HG03460 (cell line): Measurements from ENCODE around the gene C17orf75.
"Not testable (repeated sequence)": the region's sequence is repeated elsewhere in the genome, so short reads cannot be mapped to it uniquely, and the experiment has no call there.

Experiments used
- ATAC-seq: cut with Tn5 transposase; IDR thresholded peaks from one replicate; pipeline ENCODE4 v1.9.1; 2021; ENCODE audit not compliant: unreplicated experiment

Gene C17orf75, protein sequence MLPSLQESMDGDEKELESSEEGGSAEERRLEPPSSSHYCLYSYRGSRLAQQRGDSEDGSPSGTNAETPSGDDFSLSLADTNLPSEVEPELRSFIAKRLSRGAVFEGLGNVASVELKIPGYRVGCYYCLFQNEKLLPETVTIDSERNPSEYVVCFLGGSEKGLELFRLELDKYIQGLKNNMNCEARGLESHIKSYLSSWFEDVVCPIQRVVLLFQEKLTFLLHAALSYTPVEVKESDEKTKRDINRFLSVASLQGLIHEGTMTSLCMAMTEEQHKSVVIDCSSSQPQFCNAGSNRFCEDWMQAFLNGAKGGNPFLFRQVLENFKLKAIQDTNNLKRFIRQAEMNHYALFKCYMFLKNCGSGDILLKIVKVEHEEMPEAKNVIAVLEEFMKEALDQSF

GRCh38 chr17:32341857-32342602 lies at the start of gene C17orf75:
Gene C17orf75, minus strand, starts transcription at chr17:32342173. Its CDS starts 34 bp downstream, at chr17:32342139.
- ATAC-seq = peak; percentile 70

DNA sequence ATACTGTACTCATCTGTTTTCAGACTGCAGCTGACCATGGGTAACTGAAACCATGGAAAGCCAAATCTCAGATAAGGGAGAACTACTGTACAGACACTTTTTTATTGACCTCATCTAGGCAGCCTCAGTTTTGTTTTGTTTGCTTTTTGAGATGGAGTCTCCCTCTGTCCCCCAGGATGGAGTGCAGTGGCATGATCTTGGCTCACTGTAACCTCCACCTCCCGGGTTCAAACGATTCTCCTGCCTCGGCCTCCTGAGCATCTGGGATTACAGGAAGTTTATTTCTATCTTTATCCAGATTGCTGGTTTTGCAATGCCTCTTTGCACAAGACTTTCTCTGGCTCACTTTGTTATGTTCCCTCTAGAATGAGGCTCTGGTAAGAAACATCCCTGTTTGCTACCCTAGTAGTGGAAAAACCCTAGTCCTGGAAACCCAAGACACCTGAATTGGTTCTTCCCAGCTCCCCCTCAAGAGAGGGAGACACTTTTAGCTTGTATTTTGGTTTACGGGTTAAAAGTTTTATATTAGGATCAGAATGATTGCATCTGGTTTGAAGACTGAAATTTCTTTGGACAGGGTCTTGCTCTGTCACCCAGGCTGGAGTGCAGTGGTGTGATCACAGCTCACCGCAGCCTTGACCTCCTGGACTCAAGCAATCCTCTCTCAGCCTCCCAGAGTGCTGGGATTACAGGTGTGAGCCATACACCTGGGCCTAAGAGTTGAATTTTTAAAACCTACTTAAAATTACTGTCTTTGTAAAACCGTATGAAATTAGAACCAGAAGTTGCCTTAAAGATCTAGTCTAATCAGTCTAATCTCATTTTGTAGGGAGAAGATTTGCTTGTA lies 46.9 kb upstream of the C17orf75 start:
- ATAC-seq = no peak

DNA sequence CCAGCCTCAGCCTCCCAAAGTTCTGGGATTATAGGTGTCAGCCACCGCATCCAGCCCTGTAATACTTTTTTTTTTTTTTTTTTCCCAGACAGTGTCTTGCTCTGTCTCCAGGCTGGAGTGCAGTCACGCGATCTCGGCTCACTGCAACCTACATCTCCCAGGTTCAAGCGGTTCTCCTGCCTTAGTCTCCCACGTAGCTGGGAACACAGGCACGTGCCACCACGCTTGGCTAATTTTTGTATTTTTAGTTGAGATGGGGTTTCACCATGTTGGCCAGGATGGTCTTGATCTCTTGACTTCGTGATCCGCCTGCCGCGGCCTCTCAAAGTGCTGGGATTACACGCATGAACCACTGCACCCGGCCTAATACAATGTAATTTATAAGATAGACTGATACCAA lies 46.2 kb upstream of the C17orf75 start:
- not testable (repeated sequence) for ATAC-seq

DNA sequence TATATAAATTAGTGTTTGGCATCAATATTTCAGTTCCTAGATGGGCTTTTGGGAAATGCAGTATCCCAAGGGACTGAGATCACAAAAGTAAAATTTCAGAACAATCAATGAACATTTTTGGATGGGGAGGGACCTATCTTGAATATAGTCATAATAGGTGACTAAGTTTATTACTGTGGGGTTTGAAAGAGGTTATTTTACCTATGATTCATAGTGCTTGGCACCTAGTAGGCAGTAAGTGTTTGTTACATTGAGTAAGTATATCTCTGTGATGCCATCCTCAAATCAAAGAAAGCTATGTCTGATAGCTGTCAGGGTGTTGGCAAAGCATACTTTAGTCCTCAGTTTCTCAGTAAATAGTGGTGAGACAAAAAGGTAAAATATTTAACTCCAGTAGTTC lies 44.9 kb upstream of the C17orf75 start:
- ATAC-seq = no peak

GRCh38 chr17:32385971-32386370 lies 44.0 kb upstream of the C17orf75 start:
- no peak for ATAC-seq

DNA sequence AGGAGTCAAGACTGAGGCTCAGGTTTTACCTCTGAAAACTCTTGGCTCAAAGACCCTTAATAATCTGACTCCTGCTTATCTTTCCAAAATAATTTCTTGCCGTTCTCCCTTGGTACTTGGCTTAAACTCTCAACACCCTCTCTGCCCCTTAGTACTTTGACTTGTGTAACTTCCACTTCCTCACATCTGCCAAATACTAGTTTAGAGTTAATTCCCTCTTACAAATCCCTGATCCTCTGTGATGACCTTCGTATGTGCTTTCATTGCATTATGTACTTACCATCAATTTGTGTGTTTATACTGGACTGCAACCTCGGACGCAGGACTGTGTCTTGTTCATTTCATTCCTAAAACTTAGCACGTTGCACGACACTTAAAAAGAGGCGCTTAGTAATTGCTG lies 43.1 kb upstream of the C17orf75 start:
- no peak for ATAC-seq

- no peak for ATAC-seq
These were observed 42.0 kb upstream of the C17orf75 start for GRCh38 chr17:32383926-32384434.

DNA sequence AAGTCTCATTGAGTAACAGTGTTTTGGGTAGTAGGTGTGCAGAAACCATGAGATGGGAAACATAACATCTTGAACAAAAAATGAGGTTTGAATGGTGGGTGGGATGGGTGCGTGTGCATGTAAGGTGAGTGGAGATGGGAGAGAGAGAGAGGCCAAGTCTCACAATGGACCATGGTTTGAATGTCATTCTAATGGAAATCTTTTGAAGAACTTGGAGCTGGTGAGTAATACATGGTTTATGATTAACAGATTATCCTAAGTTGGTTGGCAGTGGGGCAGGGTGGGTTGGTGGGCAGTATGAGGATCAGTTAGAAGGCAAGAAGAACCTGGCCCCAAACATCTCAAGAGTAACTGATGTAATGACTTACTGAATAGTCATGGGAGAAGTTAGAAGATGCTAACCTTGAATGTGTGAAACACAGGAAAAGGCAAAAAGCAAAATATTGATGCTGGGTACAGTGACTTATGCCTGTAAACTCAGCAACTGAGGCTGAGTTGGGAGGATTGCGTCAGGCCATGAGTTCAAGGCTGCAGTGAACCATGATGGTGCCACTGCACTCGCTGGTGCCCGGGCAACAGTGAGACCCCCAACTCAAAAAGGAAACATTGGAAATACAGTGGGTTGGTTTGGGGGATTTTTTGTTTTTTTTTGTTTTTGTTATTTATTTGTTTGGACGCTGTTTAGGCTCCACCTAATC lies 40.7 kb upstream of the C17orf75 start:
- ATAC-seq = no peak

- no peak for ATAC-seq
These were observed 28.5 kb upstream of the C17orf75 start for GRCh38 chr17:32370426-32370825.

- ATAC-seq = no peak
These were observed 19.3 kb upstream of the C17orf75 start for GRCh38 chr17:32361270-32361669.

DNA sequence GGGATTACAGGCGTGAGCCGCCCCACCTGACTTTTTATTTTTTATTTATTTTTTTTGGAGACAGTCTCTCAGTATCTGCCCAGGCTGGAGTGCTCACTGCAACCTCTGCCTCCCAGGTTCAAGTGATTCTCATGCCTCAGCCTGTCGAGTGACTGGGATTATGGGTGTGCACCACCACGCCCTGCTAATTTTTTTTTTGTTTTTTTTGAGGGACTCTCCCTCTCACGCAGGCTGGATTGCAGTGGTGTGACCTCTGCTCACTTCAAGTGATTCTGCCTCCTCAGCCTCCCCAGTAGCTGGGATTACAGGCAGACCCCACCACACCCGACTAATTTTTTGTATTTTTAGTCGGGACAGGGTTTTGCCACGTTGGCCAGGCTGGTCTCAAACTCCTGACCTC lies 15.6 kb upstream of the C17orf75 start:
- ATAC-seq = no peak

DNA sequence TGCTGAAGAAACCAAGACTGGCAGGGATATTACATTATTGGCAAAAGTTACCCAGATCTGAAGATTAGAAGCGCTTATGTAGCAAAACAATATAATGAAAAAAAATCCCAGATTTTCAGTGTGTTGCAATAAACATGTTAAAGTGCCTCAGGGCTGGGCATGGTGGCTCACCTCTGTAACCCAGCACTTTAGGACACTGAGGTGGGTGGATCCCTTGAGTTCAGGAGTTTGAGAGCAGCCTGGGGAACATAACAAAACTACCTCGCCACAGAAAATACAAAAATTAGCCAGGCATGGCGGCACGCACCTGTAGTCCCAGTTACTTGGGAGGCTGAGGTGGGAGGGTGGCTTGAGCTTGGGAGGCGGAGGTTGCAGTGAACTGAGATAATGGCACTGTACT lies 14.8 kb upstream of the C17orf75 start:
- ATAC-seq = no peak

DNA sequence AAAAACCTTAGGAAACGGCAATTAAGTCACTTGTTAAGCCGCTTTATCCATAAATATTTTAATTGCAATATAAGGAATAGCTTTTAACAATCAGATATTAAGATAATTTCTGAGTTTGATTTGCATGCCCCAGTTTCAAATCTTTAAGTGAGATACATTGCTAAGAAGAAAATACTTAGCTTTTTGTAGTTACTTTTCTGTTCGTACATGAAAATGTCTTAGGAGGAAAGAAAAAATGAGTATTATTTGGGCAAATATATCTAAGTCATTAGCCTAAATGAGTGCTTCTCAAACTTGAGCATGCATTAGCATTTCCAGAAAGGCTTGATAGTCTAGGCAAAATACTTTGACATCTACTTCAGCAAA lies 14.4 kb upstream of the C17orf75 start:
- no peak for ATAC-seq

DNA sequence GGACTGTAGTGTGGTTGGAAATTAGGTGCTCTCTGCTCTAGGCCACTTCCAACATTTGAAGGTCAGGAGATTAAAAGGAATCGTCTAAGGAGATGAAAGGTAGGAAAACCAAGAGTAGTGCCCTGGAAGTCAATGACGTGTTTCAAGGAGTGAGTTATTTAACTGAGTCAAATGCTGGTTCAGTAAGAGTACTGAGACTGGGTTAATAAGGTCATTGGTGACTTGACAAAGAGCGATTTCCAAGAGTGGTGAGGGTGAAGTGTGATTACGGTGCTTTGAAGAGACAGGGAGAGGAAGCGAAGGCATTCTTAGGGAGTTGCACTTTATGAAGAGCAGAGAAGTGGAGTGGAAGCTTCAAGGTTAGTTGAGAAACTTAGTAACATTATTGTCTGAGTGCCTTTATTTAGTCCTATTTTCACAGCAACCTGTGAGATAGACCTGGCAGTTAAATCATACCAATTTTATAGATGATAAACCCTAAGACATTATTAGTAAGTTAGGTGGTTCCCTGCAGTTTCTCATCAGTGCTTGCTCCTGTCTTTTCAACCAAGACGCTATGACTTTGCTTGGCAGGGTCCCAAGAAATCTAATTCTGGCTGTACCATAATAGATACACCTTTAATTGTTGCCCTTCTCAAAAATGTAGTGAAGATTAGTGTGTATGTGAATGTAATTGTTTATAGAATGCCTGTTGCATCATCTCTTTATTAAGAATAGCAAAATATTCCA lies 13.8 kb upstream of the C17orf75 start:
- no peak for ATAC-seq

DNA sequence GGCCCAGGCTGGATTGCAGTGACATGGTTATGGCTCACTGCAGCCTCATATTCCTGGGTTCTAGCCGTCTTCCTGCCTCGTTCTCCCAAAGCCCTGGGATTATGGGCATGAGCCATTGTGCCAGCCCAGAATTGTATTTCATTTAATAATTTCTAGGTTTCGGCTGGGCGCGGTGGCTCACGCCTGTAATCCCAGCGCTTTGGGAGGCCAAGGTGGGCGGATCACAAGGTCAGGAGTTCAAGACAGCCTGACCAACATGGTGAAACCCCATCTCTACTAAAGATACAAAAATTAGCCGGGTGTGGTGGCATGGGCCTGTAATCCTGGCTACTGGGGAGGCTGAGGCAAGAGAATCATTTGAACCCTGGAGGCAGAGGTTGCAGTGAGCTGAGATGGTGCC lies 10.8 kb upstream of the C17orf75 start:
- not testable (repeated sequence) for ATAC-seq

DNA sequence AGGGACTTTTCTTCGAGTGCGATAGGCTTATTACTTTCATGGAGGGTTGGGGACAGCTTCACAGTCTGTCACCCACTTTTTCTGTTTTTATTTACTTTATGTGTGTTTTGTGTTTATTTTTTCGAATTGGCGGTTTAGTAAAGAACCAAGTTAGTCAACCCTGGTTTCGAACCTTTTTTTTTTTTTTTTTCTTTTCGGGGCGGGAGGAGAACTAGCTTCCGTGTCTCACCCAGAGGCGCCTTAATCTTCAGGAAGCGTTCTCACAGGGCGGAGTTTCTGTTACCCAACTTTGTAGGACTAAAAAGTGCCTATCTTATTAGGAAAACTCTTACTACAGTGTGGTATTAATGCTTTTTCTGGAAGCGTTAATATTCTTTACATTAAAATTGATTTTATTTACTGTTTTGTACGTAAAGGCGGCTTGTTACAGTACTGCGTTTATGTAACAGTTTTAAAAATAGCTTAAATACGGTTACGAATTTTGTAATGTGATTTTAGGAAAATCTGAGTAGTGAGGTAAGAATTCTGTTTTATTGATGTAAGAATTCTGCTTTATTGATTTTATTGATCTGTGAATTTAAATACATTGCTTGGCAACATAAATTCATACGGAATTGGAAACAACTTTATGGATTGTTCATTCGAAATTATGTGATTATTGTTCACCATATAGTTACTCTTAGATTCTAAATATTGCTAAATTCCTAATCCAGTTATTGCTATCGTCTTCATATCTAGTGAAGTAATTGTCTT lies 8.9 kb upstream of the C17orf75 start:
- ATAC-seq = peak; percentile 24

GRCh38 chr17:32349854-32350665 lies 8.1 kb upstream of the C17orf75 start, which contains the start of gene ZNF207:
Gene ZNF207, plus strand, starts transcription at chr17:32350157. Its CDS starts 129 bp downstream, at chr17:32350286.
- ATAC-seq = peak; percentile 84

- ATAC-seq = no peak
These were observed 7.5 kb upstream of the C17orf75 start for GRCh38 chr17:32349503-32349853.

DNA sequence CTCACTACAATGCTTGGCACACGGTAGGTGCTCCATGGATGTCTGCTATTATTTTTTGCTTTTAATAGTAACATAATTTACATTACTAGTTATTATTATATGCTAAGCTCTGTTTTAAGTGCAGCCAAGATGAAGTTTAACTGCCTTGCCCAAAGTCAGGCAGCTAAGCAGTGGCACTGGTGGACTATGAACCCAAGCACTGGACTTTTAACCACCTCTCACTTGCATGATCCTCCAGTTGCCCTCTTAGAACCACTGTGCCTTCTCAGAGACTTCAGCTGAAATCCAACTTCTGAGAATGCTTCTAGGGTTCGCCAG lies 6.5 kb upstream of the C17orf75 start:
- no peak for ATAC-seq
